Measurements from ENCODE around the gene SEC31B.

The SEC31B gene

DNA sequence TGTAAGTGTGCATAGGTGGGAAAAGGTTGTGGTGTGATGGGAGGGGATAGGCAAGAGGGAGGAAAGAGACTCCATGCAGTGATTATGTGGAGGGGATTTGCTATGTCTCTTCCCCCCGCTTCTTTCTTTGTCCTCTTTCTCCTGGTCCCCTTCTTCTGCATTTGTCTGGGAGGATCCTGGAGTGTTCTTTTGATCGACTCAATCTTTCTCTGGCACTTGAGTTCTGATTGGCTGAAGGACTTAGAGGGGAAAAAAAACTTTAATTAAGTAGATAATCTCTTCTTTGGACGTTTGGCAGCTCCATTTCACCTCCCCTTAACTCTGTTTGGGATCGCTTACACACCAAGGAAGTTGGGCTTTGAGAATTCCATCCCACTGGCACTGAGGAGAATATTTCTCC is 57.0 kb downstream of the SEC31B start, which contains the start of gene WNT8B:
TSS of gene WNT8B (plus strand) at position 301 of the 400 bp plus-strand sequence. CDS start 160 bp downstream, outside the sequence.
- H3K27me3 ChIP-seq (ENCODE audit: low read length): no peaks in the 10 kb centered on the region
- TF ChIP-seq CTCF (IDR thresholded peaks at IDR 0.05; ENCODE audit: insufficient read depth, low read length, poor library complexity, severe bottlenecking): no peak
- no peak for TF ChIP-seq EZH2phosphoT487 (conservative IDR thresholded peaks at IDR 0.05; ENCODE audit: low read length)
- no peaks in the 10 kb centered on the region for H3K36me3 ChIP-seq (ENCODE audit: low read length)
- H3K9me2 ChIP-seq (replicated peaks; ENCODE audit: insufficient read depth, low read length): no peaks in the 10 kb centered on the region
- no peak within 1 kb of the TSS for H3K27ac ChIP-seq (ENCODE audit: low read depth, low read length)
- H3K4me3 ChIP-seq (ENCODE audit: insufficient read depth, low read length, poor library complexity, severe bottlenecking): no peak within 1 kb of the TSS
- H3K9me3 ChIP-seq (ENCODE audit: insufficient read depth, low read length): no peaks in the 10 kb centered on the region
- no peaks in the 10 kb centered on the region for H4K20me1 ChIP-seq (ENCODE audit: low read depth, low read length)
- H3F3A ChIP-seq (ENCODE audit: insufficient read depth): no peaks in the 10 kb centered on the region
- no peak within 1 kb of the TSS for H3K9ac ChIP-seq (ENCODE audit: low read length)
- no peaks in the 10 kb centered on the region for H3K79me2 ChIP-seq (ENCODE audit: insufficient read depth, low read length)
- H3K4me2 ChIP-seq (ENCODE audit: low read depth, low read length, poor library complexity, severe bottlenecking): no peak within 1 kb of the TSS
- no peak within 1 kb of the TSS for H2AFZ ChIP-seq (ENCODE audit: low read depth, low read length, severe bottlenecking)

DNA sequence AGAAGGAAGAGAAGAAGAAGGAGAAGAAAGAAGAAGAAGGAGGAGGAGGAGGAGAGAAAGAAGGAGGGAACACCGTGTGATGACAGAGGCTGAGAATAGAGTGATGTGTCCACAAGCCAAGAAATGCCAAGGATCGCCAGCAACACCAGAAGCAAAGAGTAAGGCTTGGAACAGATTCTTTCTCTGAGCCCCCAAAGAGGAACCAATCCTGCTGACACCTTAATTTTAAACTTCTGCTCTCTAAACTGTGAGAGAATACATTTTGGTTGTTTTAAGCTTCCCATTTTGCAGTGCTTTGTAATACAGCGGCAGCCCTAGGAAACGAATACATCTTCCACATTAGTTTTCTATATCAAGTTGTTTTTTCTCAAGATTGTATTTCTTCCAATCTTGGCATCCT is 70.7 kb downstream of the SEC31B start:
- no peaks in the 10 kb centered on the region for H3F3A ChIP-seq (ENCODE audit: insufficient read depth)
- H3K36me3 ChIP-seq (ENCODE audit: low read length): no peaks in the 10 kb centered on the region
- H3K79me2 ChIP-seq (ENCODE audit: insufficient read depth, low read length): no peaks in the 10 kb centered on the region
- TF ChIP-seq EZH2phosphoT487 (conservative IDR thresholded peaks at IDR 0.05; ENCODE audit: low read length) (no peak), CTCF (IDR thresholded peaks at IDR 0.05; ENCODE audit: insufficient read depth, low read length, poor library complexity, severe bottlenecking) (no peak)
- no peak overlapping the region for H2AFZ ChIP-seq (ENCODE audit: low read depth, low read length, severe bottlenecking)
- H3K27me3 ChIP-seq (ENCODE audit: low read length): no peaks in the 10 kb centered on the region; the same call in 1 of the 2 replicates
- H4K20me1 ChIP-seq (ENCODE audit: low read depth, low read length): no peaks in the 10 kb centered on the region
- no peaks in the 10 kb centered on the region for H3K9me3 ChIP-seq (ENCODE audit: insufficient read depth, low read length)
- H3K4me3 ChIP-seq (ENCODE audit: insufficient read depth, low read length, poor library complexity, severe bottlenecking): no peak overlapping the region
- no peak overlapping the region for H3K9ac ChIP-seq (ENCODE audit: low read length)
- no peak overlapping the region for H3K27ac ChIP-seq (ENCODE audit: low read depth, low read length)
- no peak overlapping the region for H3K4me2 ChIP-seq (ENCODE audit: low read depth, low read length, poor library complexity, severe bottlenecking)
- no peaks in the 10 kb centered on the region for H3K9me2 ChIP-seq (replicated peaks; ENCODE audit: insufficient read depth, low read length)

GRCh38 chr10:100447663-100448062 is 72.0 kb downstream of the SEC31B start:
- no peaks in the 10 kb centered on the region; the same call in 1 of the 2 replicates for H3K27me3 ChIP-seq (ENCODE audit: low read length)
- no peaks in the 10 kb centered on the region for H4K20me1 ChIP-seq (ENCODE audit: low read depth, low read length)
- H3K36me3 ChIP-seq (ENCODE audit: low read length): no peaks in the 10 kb centered on the region
- no peaks in the 10 kb centered on the region for H3F3A ChIP-seq (ENCODE audit: insufficient read depth)
- no peaks in the 10 kb centered on the region for H3K9me3 ChIP-seq (ENCODE audit: insufficient read depth, low read length)
- H3K4me2 ChIP-seq (ENCODE audit: low read depth, low read length, poor library complexity, severe bottlenecking): no peak overlapping the region
- no peaks in the 10 kb centered on the region for H3K79me2 ChIP-seq (ENCODE audit: insufficient read depth, low read length)
- H3K4me3 ChIP-seq (ENCODE audit: insufficient read depth, low read length, poor library complexity, severe bottlenecking): no peak overlapping the region
- no peak for TF ChIP-seq EZH2phosphoT487 (conservative IDR thresholded peaks at IDR 0.05; ENCODE audit: low read length)
- no peak for TF ChIP-seq CTCF (IDR thresholded peaks at IDR 0.05; ENCODE audit: insufficient read depth, low read length, poor library complexity, severe bottlenecking)
- no peak overlapping the region for H3K27ac ChIP-seq (ENCODE audit: low read depth, low read length)
- H2AFZ ChIP-seq (ENCODE audit: low read depth, low read length, severe bottlenecking): no peak overlapping the region
- no peaks in the 10 kb centered on the region for H3K9me2 ChIP-seq (replicated peaks; ENCODE audit: insufficient read depth, low read length)
- H3K9ac ChIP-seq (ENCODE audit: low read length): no peak overlapping the region
